Spleen (tissue), 11 donors: ENCODE data around the gene KEL. TPM values are rescaled to one million over a fixed set of nuclear protein-coding genes. Genes with fewer than 3 reads are reported as not detected.

Experiments
- DNase-seq: peaks from one replicate; pipeline ENCODE4 v3.0.0-alpha.2; 2020
- H3K27ac ChIP-seq, 8 donors: fragments of 200-600 bp; sonication (generic) in 7 of 8; 1 replicate in 4 of 8; 2 replicates in 4 of 8; pipeline versions ENCODE4 v1.5.0 to v1.8.0; 2016 to 2021; ENCODE audit warnings: inconsistent platforms in 4 of 8, mild to moderate bottlenecking in 4 of 8, moderate library complexity in 1 of 8
- H3K27me3 ChIP-seq, 7 donors: fragments of 200-600 bp; sonication (generic) in 6 of 7; replicated peaks in 1 of 7; 1 replicate in 4 of 7; 2 replicates in 3 of 7; pipeline versions ENCODE4 v1.5.0 to v1.8.0; 2016 to 2021; ENCODE audit warnings: inconsistent platforms in 3 of 7, mild to moderate bottlenecking in 1 of 7
- H3K36me3 ChIP-seq, 6 donors: fragments of 200-600 bp; sonication (generic) in 5 of 6; 1 replicate in 4 of 6; 2 replicates in 2 of 6; pipeline versions ENCODE4 v1.5.0 to v1.8.0; 2016 to 2021; ENCODE audit warnings: inconsistent platforms in 2 of 6
- H3K4me1 ChIP-seq, 6 donors: fragments of 200-600 bp; sonication (generic) in 5 of 6; 1 replicate in 3 of 6; 2 replicates in 3 of 6; pipeline versions ENCODE4 v1.5.0 to v1.8.0; 2016 to 2021; ENCODE audit warnings: inconsistent platforms in 3 of 6
- H3K4me3 ChIP-seq, 8 donors: fragments of 200-600 bp; sonication (generic) in 7 of 8; 1 replicate in 4 of 8; 2 replicates in 4 of 8; pipeline versions ENCODE4 v1.5.0 to v1.8.0; 2016 to 2021; ENCODE audit warnings: inconsistent platforms in 4 of 8, mild to moderate bottlenecking in 4 of 8, moderate library complexity in 2 of 8
- H3K9me3 ChIP-seq, 8 donors: fragments of 200-600 bp; sonication (generic) in 7 of 8; 1 replicate in 4 of 8; 2 replicates in 4 of 8; pipeline versions ENCODE4 v1.5.0 to v1.8.0; 2016 to 2021; ENCODE audit warnings: inconsistent platforms in 4 of 8
- CTCF ChIP-seq, 11 experiments: fragments of 200-600 bp in 7 of 11; fragments of 450-650 bp in 4 of 11; sonication (generic) in 4 of 11; IDR thresholded peaks in 8 of 11; conservative IDR thresholded peaks in 3 of 11; 1 replicate in 7 of 11; 2 replicates in 4 of 11; pipeline versions ENCODE4 v1.4.0 to v1.8.0; 2016 to 2021; ENCODE audit warnings: antibody characterized with exemption in 11 of 11, inconsistent platforms in 4 of 11, mild to moderate bottlenecking in 1 of 11
- POLR2A ChIP-seq, 3 donors: fragments of 450-650 bp; IDR thresholded peaks; one replicate each; pipeline ENCODE4 v1.5.1; 2017; ENCODE audit warnings: antibody characterized with exemption in 3 of 3, mild to moderate bottlenecking in 1 of 3
- POLR2AphosphoS5 ChIP-seq, 3 donors: sonication (generic); formaldehyde crosslinking; IDR thresholded peaks; one replicate each; pipeline ENCODE4 v1.5.1; 2017; ENCODE audit warnings: antibody characterized with exemption in 3 of 3
- WGBS, 5 donors: extraction: QIAGEN DNeasy Blood & Tissue Kit in 3 of 5; methylation state at CpG; one replicate each; pipeline versions ENCODE4 v1.1.5 to v1.1.7; 2013 to 2018; 5-methylcytosine and 5-hydroxymethylcytosine counted together
- intact Hi-C: fragments of 100-400 bp; cut with DNase I; formaldehyde crosslinking; loops from one replicate; pipeline ENCODE4 v1.15.0; 2023; ENCODE audit warnings: low total_unique reads
- polyA plus RNA-seq, 3 donors: library from polyadenylated mRNA; stranded (reverse); fragments of 200-250 nt; gene quantifications; one replicate each; pipeline ENCODE4 v1.2.1, GENCODE V29; 2013
- total RNA-seq, 7 donors: library from RNA; depleted of rRNA in 3 of 7; stranded (reverse); fragments of >200 nt in 3 of 7; fragmentation: NEBNext Ultra II Directional in 4 of 7; extraction: Animal tissue kit (Norgen Biotek cat#: 25700) in 4 of 7; gene quantifications; one replicate each; pipeline versions ENCODE4 v1.1.0 to v1.2.1, GENCODE V29; 2016 to 2021
- donor health status: healthy with polysubstance abuse.
- donor health status: DM: no; HTN: no; CAD: no; lungs with moderate emphysema.
- donor health status: DM: no; HTN: no; CAD: no.
- donor health status: Bipolar disorder and iron deficiency.
- donor health status: healthy.
- donor health status: DM: no; HTN: no; CAD: no.
- donor health status: DM: yes; HTN: yes; CAD: no.

Gene KEL
- total and polyA plus RNA-seq, 10 donors, result 3.3 to 27.4 (median 5.6) TPM

- H3K27me3 ChIP-seq, result peaks cover 0 to 4% (median 0%) of the 10 kb centered on the region in 7 donors
- H3K36me3 ChIP-seq, result no peaks in the 10 kb centered on the region
- H3K4me1 ChIP-seq, result peaks cover 0 to 18% (median 0%) of the 10 kb centered on the region in 6 donors
- H3K4me3 ChIP-seq, result no peak overlapping the region
- peaks cover 0 to 23% (median 15%) of the 10 kb centered on the region in 8 donors for H3K9me3 ChIP-seq
- H3K27ac ChIP-seq, result no peak overlapping the region
- intact Hi-C loops, result loop anchor here (10.0 kb wide), 1 partner anchor 79 kb away; no protein-coding TSS in a partner anchor
- 83 to 91% (median 87%) methylated on average over 2 of the region's 2 CpGs for WGBS, 5 donors
- TF ChIP-seq POLR2A (IDR thresholded peaks at IDR 0.05) (no peak), POLR2AphosphoS5 (IDR thresholded peaks at IDR 0.05) (no peak), CTCF (IDR thresholded peaks at IDR 0.05 in 8 of 11, conservative IDR thresholded peaks at IDR 0.05 in 3 of 11) (no peak)
- DNase-seq, result no peak
Measured at GRCh38 chr7:142905759-142906158, 56.4 kb downstream of the KEL start.

GRCh38 chr7:142904128-142904527 lies 58.0 kb downstream of the KEL start:
- H3K4me3 ChIP-seq, result no peak overlapping the region
- intact Hi-C loops, result loop anchor here (10.0 kb wide), 1 partner anchor 81 kb away; no protein-coding TSS in a partner anchor
- TF ChIP-seq POLR2AphosphoS5 (IDR thresholded peaks at IDR 0.05), result no peak
- TF ChIP-seq CTCF (IDR thresholded peaks at IDR 0.05 in 8 of 11, conservative IDR thresholded peaks at IDR 0.05 in 3 of 11), result no peak
- no peak for TF ChIP-seq POLR2A (IDR thresholded peaks at IDR 0.05)
- DNase-seq, result no peak
- H3K36me3 ChIP-seq, result no peaks in the 10 kb centered on the region
- H3K9me3 ChIP-seq, result peaks cover 0 to 23% (median 15%) of the 10 kb centered on the region in 8 donors
- H3K27me3 ChIP-seq, result peaks cover 0 to 5% (median 0%) of the 10 kb centered on the region in 7 donors
- no peak overlapping the region for H3K27ac ChIP-seq
- peaks cover 0 to 3% (median 0%) of the 10 kb centered on the region in 6 donors for H3K4me1 ChIP-seq

GRCh38 chr7:142901426-142902259 lies 60.5 kb downstream of the KEL start:
- intact Hi-C loops, result loop anchor here (10.0 kb wide), 1 partner anchor 83 kb away; no protein-coding TSS in a partner anchor
- WGBS, 5 donors, result 86 to 87% (median 87%) methylated on average over 15 of the region's 15 CpGs

More at GRCh38 chr7:142901426-142902259, 60.5 kb downstream of the KEL start:
- DNase-seq, result no peak
- no peaks in the 10 kb centered on the region for H3K4me1 ChIP-seq
- H3K27me3 ChIP-seq, result peaks cover 0 to 23% (median 0%) of the 10 kb centered on the region in 7 donors
- H3K9me3 ChIP-seq, result peaks cover 0 to 23% (median 15%) of the 10 kb centered on the region in 8 donors
- no peaks in the 10 kb centered on the region for H3K36me3 ChIP-seq
- H3K27ac ChIP-seq, result no peak overlapping the region
- TF ChIP-seq POLR2AphosphoS5 (IDR thresholded peaks at IDR 0.05) (no peak), POLR2A (IDR thresholded peaks at IDR 0.05) (no peak), CTCF (IDR thresholded peaks at IDR 0.05 in 8 of 11, conservative IDR thresholded peaks at IDR 0.05 in 3 of 11) (no peak)
- H3K4me3 ChIP-seq, result no peak overlapping the region
